Ishikawa (cell line): ENCODE results near the gene TMEM45A.
A peak's percentile ranks its signal among the peaks of the same experiment; 100 is the strongest.

Experiments
- CEBPB ChIP-seq: IDR thresholded peaks from 2 replicates; pipeline ENCODE4 v1.6.1; 2012
- CREB1 ChIP-seq: IDR thresholded peaks from 2 replicates; pipeline ENCODE4 v1.6.1; 2012; ENCODE audit warnings: low read depth
- EGR1 ChIP-seq: IDR thresholded peaks from 2 replicates; pipeline ENCODE4 v1.6.1; 2012
- EP300 ChIP-seq: IDR thresholded peaks from 2 replicates; pipeline ENCODE4 v1.6.1; 2012; ENCODE audit warnings: borderline replicate concordance
- FOXM1 ChIP-seq: IDR thresholded peaks from 2 replicates; pipeline ENCODE4 v1.6.1; 2012; ENCODE audit warnings: low read depth, borderline replicate concordance
- NFIC ChIP-seq: IDR thresholded peaks from 2 replicates; pipeline ENCODE4 v1.6.1; 2012
- RAD21 ChIP-seq: IDR thresholded peaks from 2 replicates; pipeline ENCODE4 v1.6.1; 2012; ENCODE audit warnings: low read depth
- TAF1 ChIP-seq: IDR thresholded peaks from 2 replicates; pipeline ENCODE4 v1.6.1; 2012; ENCODE audit warnings: low read depth, mild to moderate bottlenecking
- TCF12 ChIP-seq: IDR thresholded peaks from 2 replicates; pipeline ENCODE4 v1.6.1; 2012; ENCODE audit warnings: low read depth
- TEAD4 ChIP-seq: IDR thresholded peaks from 2 replicates; pipeline ENCODE4 v1.6.1; 2012
- YY1 ChIP-seq: IDR thresholded peaks from 2 replicates; pipeline ENCODE4 v1.6.1; 2012; ENCODE audit warnings: low read depth
- ZBTB7A ChIP-seq: IDR thresholded peaks from 2 replicates; pipeline ENCODE4 v1.6.1; 2012; ENCODE audit warnings: low read depth
- TF ChIP-seq, protein P1 (sequence below): IDR thresholded peaks from 2 replicates; pipeline ENCODE4 v1.6.1; 2012
- TF ChIP-seq, protein P2 (sequence below): IDR thresholded peaks from 2 replicates; pipeline ENCODE4 v1.6.1; 2012; ENCODE audit warnings: low read depth, mild to moderate bottlenecking
- TF ChIP-seq, protein P3 (sequence below): IDR thresholded peaks from 2 replicates; pipeline ENCODE4 v1.6.1; 2012

The TMEM45A gene

DNA sequence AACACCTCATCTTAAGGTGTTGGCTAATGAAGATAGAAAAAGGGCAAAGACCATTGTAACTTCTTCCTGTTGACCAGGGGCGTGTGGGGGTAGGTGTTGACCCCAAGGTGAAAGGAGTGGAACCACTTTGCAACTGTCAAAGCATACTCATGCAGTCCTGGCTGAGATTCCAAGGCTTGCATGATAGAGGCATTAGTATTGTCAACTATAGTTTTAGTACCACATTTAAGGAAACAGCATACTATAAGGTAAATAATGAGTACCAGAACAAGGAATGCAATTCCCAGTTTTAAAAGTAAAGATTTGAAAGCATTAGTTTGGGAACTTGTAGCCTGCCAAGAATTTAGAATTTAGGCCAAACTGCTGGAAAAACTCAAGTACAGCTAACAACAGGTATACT lies 89.2 kb downstream of the TMEM45A start:
- no peak for TF ChIP-seq ZBTB7A
- no peak for TF ChIP-seq TEAD4
- TF ChIP-seq TAF1, result no peak
- no peak for TF ChIP-seq TCF12
- no peak for TF ChIP-seq NFIC
- TF ChIP-seq FOXM1, result no peak
- no peak for TF ChIP-seq CREB1
- no peak for TF ChIP-seq YY1
- TF ChIP-seq, protein P1, sequence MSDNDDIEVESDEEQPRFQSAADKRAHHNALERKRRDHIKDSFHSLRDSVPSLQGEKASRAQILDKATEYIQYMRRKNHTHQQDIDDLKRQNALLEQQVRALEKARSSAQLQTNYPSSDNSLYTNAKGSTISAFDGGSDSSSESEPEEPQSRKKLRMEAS, result no peak

DNA sequence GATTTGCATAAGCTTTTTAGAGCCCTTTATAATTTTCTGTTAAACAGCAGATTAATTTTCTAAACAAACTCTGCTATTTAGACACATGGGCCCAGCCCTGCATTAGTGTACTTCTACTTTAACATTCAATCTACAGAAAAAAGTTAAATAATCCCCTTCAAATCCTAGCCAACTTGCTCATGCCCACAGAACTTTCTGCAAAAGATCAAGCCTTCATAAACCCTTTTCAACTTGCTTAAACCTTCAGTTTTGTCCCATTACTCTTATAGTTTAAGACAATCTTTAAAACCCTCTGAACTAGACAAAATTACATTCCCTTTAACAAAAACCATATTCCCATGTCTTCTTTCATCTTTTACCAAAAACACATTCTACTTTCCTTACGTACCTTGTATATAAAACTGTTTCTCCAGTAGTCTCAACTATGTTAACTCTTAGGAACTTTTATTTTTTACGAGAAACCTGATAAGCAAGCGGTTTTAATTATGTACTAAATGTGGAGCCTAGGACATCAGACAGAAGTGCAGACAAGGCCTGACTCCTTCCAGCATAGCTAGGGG lies 91.8 kb downstream of the TMEM45A start:
- TF ChIP-seq EP300 (no peak), ZBTB7A (no peak), CREB1 (no peak)

DNA sequence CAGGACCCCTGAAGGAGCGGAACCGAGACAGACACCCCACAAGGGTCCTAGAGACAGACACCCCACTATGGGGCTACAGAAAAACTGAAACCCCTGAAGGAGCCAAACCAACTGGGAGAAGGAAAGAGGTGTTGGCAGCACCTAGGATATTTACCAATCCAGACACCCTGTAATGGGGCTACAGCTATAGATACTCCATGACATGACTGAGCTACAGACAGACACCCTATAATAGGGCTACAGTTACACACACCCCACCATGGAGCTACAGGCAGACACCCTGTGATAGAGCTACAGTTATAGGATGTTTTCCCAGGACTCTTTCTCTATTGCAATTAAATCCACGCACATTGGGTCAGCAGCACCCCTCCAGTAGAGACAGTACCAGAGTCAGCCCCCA lies 94.4 kb downstream of the TMEM45A start:
- no peak for TF ChIP-seq TCF12
- no peak for TF ChIP-seq CEBPB
- no peak for TF ChIP-seq EP300
- TF ChIP-seq NFIC, result no peak
- TF ChIP-seq RAD21, result no peak
- TF ChIP-seq TEAD4, result no peak
- TF ChIP-seq EGR1, result no peak
- no peak for TF ChIP-seq ZBTB7A
- no peak for TF ChIP-seq CREB1
- no peak for TF ChIP-seq YY1
- TF ChIP-seq, protein P2, sequence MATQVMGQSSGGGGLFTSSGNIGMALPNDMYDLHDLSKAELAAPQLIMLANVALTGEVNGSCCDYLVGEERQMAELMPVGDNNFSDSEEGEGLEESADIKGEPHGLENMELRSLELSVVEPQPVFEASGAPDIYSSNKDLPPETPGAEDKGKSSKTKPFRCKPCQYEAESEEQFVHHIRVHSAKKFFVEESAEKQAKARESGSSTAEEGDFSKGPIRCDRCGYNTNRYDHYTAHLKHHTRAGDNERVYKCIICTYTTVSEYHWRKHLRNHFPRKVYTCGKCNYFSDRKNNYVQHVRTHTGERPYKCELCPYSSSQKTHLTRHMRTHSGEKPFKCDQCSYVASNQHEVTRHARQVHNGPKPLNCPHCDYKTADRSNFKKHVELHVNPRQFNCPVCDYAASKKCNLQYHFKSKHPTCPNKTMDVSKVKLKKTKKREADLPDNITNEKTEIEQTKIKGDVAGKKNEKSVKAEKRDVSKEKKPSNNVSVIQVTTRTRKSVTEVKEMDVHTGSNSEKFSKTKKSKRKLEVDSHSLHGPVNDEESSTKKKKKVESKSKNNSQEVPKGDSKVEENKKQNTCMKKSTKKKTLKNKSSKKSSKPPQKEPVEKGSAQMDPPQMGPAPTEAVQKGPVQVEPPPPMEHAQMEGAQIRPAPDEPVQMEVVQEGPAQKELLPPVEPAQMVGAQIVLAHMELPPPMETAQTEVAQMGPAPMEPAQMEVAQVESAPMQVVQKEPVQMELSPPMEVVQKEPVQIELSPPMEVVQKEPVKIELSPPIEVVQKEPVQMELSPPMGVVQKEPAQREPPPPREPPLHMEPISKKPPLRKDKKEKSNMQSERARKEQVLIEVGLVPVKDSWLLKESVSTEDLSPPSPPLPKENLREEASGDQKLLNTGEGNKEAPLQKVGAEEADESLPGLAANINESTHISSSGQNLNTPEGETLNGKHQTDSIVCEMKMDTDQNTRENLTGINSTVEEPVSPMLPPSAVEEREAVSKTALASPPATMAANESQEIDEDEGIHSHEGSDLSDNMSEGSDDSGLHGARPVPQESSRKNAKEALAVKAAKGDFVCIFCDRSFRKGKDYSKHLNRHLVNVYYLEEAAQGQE, result no peak
- TF ChIP-seq, protein P3, sequence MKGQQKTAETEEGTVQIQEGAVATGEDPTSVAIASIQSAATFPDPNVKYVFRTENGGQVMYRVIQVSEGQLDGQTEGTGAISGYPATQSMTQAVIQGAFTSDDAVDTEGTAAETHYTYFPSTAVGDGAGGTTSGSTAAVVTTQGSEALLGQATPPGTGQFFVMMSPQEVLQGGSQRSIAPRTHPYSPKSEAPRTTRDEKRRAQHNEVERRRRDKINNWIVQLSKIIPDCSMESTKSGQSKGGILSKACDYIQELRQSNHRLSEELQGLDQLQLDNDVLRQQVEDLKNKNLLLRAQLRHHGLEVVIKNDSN, result no peak
- TF ChIP-seq, protein P1, result no peak
- TF ChIP-seq TAF1, result no peak
- TF ChIP-seq FOXM1, result no peak

DNA sequence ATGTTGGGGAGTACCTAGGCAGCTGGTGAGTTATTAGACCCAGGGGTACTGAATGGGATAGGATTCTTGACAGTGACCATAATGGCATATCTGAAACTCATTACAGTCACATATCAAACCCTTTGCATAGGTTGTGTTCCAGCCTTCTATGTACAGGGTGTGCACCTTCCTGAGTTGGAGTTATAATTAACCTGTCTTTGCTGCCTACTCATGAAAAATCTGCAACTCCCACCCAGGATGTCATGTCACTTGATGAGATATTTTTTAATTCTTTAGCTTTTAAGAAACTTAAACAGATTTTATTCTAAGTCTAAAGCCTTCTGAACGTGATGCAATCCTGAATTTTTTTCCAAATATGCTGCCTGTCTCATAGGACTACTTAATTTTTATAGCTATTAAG lies 95.8 kb downstream of the TMEM45A start:
- TF ChIP-seq, protein P2, result no peak
- TF ChIP-seq TEAD4 (no peak), CREB1 (no peak), CEBPB (no peak), YY1 (no peak), EGR1 (no peak)
- TF ChIP-seq, protein P1, result no peak
- TF ChIP-seq, protein P3, result no peak

DNA sequence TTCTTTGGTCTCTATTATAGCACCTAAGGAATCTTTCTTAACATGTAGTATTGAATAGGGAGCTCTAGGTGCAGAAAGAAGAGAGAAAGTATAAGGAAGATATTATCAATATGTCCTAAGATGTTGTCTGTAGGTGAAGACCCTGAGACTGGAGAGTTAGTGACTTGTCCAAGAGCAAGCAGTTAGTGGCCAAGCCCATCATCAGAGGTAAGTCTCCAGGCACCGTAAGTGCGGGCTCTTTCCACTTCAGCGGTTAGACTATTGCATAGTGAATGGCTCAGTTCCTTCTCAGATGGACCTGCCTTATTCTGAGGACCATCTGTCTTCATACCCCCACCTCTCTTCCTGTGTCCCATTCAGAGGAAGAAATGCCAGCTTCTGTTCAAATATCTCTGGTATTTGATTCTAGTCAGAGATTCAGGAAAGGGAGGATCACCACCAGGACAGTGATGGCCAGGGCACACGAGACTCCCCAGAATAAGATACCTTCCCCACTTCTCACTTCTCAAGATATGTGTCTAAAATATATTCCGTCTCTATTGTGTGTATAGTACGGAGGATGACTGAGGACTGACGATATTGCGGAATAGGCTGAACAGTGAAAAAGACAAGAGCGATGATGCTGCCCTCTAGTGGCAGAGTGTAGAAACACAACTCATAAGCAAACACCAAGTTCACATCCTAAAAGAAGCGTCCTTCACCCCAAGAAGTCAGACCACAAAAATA lies 97.9 kb downstream of the TMEM45A start:
- no peak for TF ChIP-seq TEAD4
- TF ChIP-seq TAF1, result no peak
- TF ChIP-seq CEBPB, result peak; percentile 68
- peak; percentile 85 for TF ChIP-seq RAD21
- no peak for TF ChIP-seq TCF12

DNA sequence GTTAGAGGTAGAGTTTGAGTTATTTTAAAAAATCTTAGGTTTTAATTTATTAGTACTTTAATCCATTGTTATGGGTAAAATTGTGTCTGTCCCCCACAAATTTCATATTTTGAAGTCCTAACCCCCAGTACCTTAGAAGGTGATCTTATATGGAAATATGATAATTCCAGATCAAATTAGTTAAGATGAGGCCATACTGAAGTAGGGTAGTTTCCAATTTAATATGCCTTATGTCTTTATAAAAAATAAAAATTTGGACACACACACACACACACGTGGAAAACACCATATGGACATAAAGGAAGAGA lies 98.4 kb downstream of the TMEM45A start:
- TF ChIP-seq, protein P2, result no peak
- TF ChIP-seq TAF1 (no peak), EP300 (no peak), TEAD4 (no peak), EGR1 (no peak)
